Astrocyte (in vitro differentiated cells and primary cell): ENCODE results near the gene PTPN3. TPM values are rescaled to one million over a fixed set of nuclear protein-coding genes. Genes with fewer than 3 reads are reported as not detected.

Experiments
- DNase-seq: peaks from one replicate; pipeline ENCODE4 v3.0.0-alpha.2; 2010; ENCODE audit warnings: low read depth
- FAIRE-seq: peaks from 2 replicates; lab custom pipeline; 2011; peaks lifted over from hg19 to GRCh38; lab: Jason Lieb, UNC
- H2AFZ ChIP-seq: 2 replicates; pipeline ENCODE4 v1.6.0; 2012; ENCODE audit warnings: low read depth, low read length, inconsistent platforms
- H3K27ac ChIP-seq: 2 replicates; pipeline ENCODE4 v1.5.1; 2011; ENCODE audit warnings: low read depth, low read length, inconsistent platforms
- H3K27me3 ChIP-seq: 2 replicates; pipeline ENCODE4 v1.6.0; 2011; ENCODE audit warnings: low read length, inconsistent platforms; ENCODE audit not compliant: insufficient read depth
- H3K36me3 ChIP-seq: 2 replicates; pipeline ENCODE4 v1.5.1; 2011; ENCODE audit warnings: low read length, inconsistent platforms; ENCODE audit not compliant: insufficient read depth
- H3K4me1 ChIP-seq: 2 replicates; pipeline ENCODE4 v1.5.1; 2011; ENCODE audit warnings: low read length, inconsistent platforms; ENCODE audit not compliant: insufficient read depth
- H3K4me2 ChIP-seq: 2 replicates; pipeline ENCODE4 v1.6.0; 2012; ENCODE audit warnings: low read length, inconsistent platforms
- H3K4me3 ChIP-seq: 2 replicates; pipeline ENCODE4 v1.5.1; 2011; ENCODE audit warnings: low read depth, mild to moderate bottlenecking, low read length, inconsistent platforms; ENCODE audit not compliant: insufficient read depth
- H3K79me2 ChIP-seq: 2 replicates; pipeline ENCODE4 v1.6.0; 2012; ENCODE audit warnings: mild to moderate bottlenecking, low read length, inconsistent platforms; ENCODE audit not compliant: insufficient read depth
- H3K9ac ChIP-seq: 2 replicates; pipeline ENCODE4 v1.6.0; 2012; ENCODE audit warnings: mild to moderate bottlenecking, low read length, inconsistent platforms
- H3K9me3 ChIP-seq: 2 replicates; pipeline ENCODE4 v1.5.1; 2012; ENCODE audit warnings: low read depth, mild to moderate bottlenecking, low read length, inconsistent platforms; ENCODE audit not compliant: insufficient read depth
- H4K20me1 ChIP-seq: 2 replicates; pipeline ENCODE4 v1.6.0; 2012; ENCODE audit warnings: low read length, inconsistent platforms; ENCODE audit not compliant: insufficient read depth
- H3K27ac Mint-ChIP-seq: one replicate; pipeline ENCODE4 v1.8.0; 2021; ENCODE audit warnings: mild to moderate bottlenecking, mixed read lengths; ENCODE audit not compliant: unreplicated experiment
- H3K27me3 Mint-ChIP-seq: one replicate; pipeline ENCODE4 v1.8.0; 2021; ENCODE audit warnings: low read depth, mixed read lengths; ENCODE audit not compliant: unreplicated experiment
- H3K36me3 Mint-ChIP-seq: one replicate; pipeline ENCODE4 v1.8.0; 2021; ENCODE audit warnings: low read depth, mixed read lengths; ENCODE audit not compliant: unreplicated experiment
- H3K4me1 Mint-ChIP-seq: one replicate; pipeline ENCODE4 v1.8.0; 2021; ENCODE audit warnings: low read depth, mixed read lengths; ENCODE audit not compliant: unreplicated experiment
- H3K4me3 Mint-ChIP-seq: one replicate; pipeline ENCODE4 v1.8.0; 2021; ENCODE audit warnings: mild to moderate bottlenecking, moderate library complexity, mixed read lengths; ENCODE audit not compliant: unreplicated experiment
- H3K9me3 Mint-ChIP-seq: one replicate; pipeline ENCODE4 v1.8.0; 2021; ENCODE audit warnings: mild to moderate bottlenecking, mixed read lengths; ENCODE audit not compliant: unreplicated experiment
- EZH2 ChIP-seq: IDR thresholded peaks from 2 replicates; pipeline ENCODE4 v1.6.1; 2012; ENCODE audit warnings: mild to moderate bottlenecking, low read length, inconsistent platforms; ENCODE audit not compliant: insufficient read depth
- total RNA-seq: library from RNA; stranded (reverse); gene quantifications from 2 replicates; pipeline ENCODE4 v1.2.1, GENCODE V29; 2021
- TF ChIP-seq, protein P1 (sequence below): IDR thresholded peaks from 2 replicates; pipeline ENCODE4 v1.5.1; 2011; ENCODE audit warnings: low read depth, mild to moderate bottlenecking, inconsistent platforms, low read length, moderate library complexity; ENCODE audit not compliant: insufficient read depth

Gene PTPN3
- total RNA-seq, 1 donor from 2014 or later = 1.1 TPM

DNA sequence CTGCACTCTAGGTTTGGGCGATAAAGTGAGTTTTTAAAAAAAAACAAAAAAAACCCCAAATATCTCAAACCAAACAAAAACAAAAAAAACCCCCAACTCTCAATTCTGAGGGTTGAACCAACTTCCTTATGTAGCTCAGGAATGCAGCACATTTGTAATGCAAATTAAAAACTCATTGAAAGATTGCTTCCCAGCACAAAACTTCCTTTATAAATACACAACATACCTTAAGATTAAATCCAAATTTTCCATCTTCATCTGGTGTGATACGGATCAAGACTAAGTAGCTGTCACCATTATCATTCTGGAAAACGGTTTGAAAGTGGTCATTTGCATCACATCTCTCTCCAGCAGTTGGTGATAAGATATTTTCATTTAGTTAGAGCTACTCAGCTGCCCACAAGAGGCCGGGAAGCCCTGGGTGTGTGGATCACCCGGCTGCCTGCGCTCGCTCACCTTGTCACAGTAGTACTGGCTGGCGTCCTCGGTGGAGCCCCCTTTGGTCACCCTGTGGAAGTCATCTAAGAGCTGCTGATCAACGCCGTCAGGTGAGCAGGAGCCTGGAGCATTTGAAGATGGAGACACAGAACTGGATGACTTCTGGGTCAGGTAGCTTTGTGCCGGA, 88.2 kb downstream of the PTPN3 start:
- Histone ChIP-seq H3K4me3 (no peak overlapping the region), H2AFZ (no peak overlapping the region), H3K27ac (no peak overlapping the region), H4K20me1 (no peaks in the 10 kb centered on the region), H3K36me3 (no peaks in the 10 kb centered on the region), H3K4me2 (no peak overlapping the region), H3K79me2 (no peaks in the 10 kb centered on the region), H3K9ac (no peak overlapping the region), H3K4me1 (no peaks in the 10 kb centered on the region), H3K9me3 (no peaks in the 10 kb centered on the region), H3K27me3 (no peaks in the 10 kb centered on the region)
- DNase-seq (no peak), FAIRE-seq (no peak)
- Mint-ChIP-seq H3K27ac (no peak overlapping the region), H3K4me1 (peaks cover 5% of the 10 kb centered on the region), H3K9me3 (peaks cover 1% of the 10 kb centered on the region), H3K36me3 (peaks cover 5% of the 10 kb centered on the region), H3K4me3 (no peak overlapping the region), H3K27me3 (peaks cover 13% of the 10 kb centered on the region)
- TF ChIP-seq, protein P1, sequence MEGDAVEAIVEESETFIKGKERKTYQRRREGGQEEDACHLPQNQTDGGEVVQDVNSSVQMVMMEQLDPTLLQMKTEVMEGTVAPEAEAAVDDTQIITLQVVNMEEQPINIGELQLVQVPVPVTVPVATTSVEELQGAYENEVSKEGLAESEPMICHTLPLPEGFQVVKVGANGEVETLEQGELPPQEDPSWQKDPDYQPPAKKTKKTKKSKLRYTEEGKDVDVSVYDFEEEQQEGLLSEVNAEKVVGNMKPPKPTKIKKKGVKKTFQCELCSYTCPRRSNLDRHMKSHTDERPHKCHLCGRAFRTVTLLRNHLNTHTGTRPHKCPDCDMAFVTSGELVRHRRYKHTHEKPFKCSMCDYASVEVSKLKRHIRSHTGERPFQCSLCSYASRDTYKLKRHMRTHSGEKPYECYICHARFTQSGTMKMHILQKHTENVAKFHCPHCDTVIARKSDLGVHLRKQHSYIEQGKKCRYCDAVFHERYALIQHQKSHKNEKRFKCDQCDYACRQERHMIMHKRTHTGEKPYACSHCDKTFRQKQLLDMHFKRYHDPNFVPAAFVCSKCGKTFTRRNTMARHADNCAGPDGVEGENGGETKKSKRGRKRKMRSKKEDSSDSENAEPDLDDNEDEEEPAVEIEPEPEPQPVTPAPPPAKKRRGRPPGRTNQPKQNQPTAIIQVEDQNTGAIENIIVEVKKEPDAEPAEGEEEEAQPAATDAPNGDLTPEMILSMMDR = no peak
- no peak for TF ChIP-seq EZH2

DNA sequence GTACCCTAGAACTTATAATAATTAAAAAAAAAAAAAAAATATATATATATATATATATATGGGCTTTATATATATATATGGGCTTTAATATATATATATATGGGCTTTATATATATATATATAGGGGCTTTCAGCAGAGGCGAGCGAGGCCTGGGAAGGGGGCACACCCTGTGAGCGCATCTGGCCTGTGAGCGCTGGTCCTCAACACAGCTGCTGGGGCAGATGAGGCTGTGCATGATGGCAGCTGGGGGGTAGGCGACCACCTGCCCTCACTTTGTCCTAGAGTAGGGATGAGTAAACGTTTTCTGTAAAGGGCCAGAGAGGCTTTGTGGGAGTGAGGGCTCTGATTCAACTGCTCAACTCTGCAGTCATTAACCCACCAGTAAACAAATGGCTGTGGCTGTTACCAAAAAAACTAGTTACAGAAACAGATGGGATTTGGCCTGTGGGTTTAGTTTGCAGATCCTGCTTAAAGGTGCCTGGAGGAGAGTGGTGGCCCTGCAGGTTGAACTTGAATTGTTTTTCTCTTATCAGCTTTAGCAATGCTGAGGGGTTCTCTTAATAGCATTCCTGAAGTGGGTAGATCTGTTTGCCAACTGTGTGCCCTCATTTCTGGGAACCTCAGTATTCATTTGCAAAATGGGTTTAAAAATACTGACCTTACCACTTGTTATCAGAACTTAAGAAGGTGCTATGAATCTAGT, 89.2 kb downstream of the PTPN3 start:
- Histone ChIP-seq H3K9ac (no peak overlapping the region), H3K9me3 (no peaks in the 10 kb centered on the region), H4K20me1 (no peaks in the 10 kb centered on the region), H3K36me3 (no peaks in the 10 kb centered on the region), H3K4me2 (no peak overlapping the region), H3K27ac (no peak overlapping the region), H3K79me2 (no peaks in the 10 kb centered on the region), H2AFZ (no peak overlapping the region), H3K4me3 (no peak overlapping the region), H3K27me3 (no peaks in the 10 kb centered on the region), H3K4me1 (no peaks in the 10 kb centered on the region)
- Mint-ChIP-seq H3K27ac (peak overlapping the region; percentile 3), H3K9me3 (peaks cover 1% of the 10 kb centered on the region), H3K4me3 (no peak overlapping the region), H3K27me3 (peaks cover 13% of the 10 kb centered on the region), H3K4me1 (peaks cover 6% of the 10 kb centered on the region), H3K36me3 (peaks cover 2% of the 10 kb centered on the region)
- TF ChIP-seq, protein P1 = no peak
- no peak for TF ChIP-seq EZH2
- DNase-seq = no peak
- no peak for FAIRE-seq
